Measurements from ENCODE around the gene TMTC2. TPM values are rescaled to one million over a fixed set of nuclear protein-coding genes. Genes with fewer than 3 reads are reported as not detected.

The TMTC2 gene
- total and polyA plus RNA-seq, 12 donors: 1.6 to 4.4 (median 2.7) TPM

DNA sequence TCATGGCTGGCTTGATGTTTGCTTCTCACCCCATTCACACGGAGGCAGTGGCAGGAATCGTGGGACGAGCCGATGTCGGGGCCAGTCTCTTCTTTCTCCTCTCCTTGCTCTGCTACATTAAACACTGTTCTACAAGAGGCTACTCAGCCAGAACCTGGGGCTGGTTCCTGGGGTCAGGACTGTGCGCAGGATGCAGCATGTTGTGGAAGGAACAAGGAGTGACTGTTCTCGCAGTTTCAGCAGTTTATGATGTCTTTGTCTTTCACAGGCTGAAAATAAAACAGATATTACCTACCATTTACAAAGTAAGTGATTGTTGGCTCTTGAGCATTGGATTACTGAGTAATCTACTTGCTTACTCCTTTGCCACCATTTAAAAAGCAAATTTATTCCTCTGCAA is 170.6 kb downstream of the TMTC2 start:
- TF ChIP-seq, protein P1, sequence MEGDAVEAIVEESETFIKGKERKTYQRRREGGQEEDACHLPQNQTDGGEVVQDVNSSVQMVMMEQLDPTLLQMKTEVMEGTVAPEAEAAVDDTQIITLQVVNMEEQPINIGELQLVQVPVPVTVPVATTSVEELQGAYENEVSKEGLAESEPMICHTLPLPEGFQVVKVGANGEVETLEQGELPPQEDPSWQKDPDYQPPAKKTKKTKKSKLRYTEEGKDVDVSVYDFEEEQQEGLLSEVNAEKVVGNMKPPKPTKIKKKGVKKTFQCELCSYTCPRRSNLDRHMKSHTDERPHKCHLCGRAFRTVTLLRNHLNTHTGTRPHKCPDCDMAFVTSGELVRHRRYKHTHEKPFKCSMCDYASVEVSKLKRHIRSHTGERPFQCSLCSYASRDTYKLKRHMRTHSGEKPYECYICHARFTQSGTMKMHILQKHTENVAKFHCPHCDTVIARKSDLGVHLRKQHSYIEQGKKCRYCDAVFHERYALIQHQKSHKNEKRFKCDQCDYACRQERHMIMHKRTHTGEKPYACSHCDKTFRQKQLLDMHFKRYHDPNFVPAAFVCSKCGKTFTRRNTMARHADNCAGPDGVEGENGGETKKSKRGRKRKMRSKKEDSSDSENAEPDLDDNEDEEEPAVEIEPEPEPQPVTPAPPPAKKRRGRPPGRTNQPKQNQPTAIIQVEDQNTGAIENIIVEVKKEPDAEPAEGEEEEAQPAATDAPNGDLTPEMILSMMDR (IDR thresholded peaks at IDR 0.05): no peak
- no peak for TF ChIP-seq POLR2A (IDR thresholded peaks at IDR 0.05)
- Histone ChIP-seq H3K27ac (no peak overlapping the region), H3K36me3 (replicated peaks in 1 of 2) (no peaks in the 10 kb centered on the region), H3K4me1 (replicated peaks in 1 of 2) (no peaks in the 10 kb centered on the region), H3K27me3 (no peaks in the 10 kb centered on the region), H3K4me3 (no peak overlapping the region), H3K9me3 (replicated peaks in 1 of 3) (no peaks in the 10 kb centered on the region)
- WGBS, 4 donors: 72 to 92% (median 86%) methylated on average over 7 of the region's 7 CpGs
- intact Hi-C loops (cut with DNase I): no loop called here
- no peak for DNase-seq

DNA sequence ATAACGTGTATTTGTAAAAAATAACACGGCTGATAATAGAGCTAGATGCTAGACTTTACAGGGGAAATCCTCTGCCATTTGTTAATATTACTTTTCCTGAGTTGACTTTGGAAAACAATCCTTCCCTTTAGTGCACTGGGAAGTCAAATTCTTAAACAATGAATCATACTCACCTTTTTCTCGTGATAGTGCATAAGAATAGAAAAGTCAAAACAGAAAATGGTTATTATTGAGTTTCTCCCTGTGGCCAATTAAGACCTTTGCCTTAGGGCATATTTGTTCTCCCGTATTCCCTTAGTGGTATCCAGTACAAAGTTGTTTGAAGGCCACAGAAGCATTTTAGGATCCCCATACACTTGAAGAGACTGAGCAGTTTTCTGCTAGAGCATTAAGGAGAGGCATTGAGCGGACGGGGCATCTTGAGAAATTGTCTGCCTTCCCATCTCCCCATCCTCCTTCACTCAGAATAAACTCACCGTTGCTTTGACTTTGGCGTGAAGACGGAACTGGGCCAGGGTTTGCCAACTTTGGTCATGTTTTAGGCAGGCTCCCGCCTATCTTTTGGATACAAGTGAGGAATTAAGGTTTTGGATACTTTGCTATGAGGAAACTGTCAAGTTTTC is 171.3 kb downstream of the TMTC2 start:
- no peak for DNase-seq
- 79 to 84% (median 81%) methylated on average over 10 of the region's 10 CpGs for whole genome bisulfite sequencing, 4 donors
- Histone ChIP-seq H3K4me3 (no peak overlapping the region), H3K4me1 (replicated peaks in 1 of 2) (no peaks in the 10 kb centered on the region), H3K36me3 (replicated peaks in 1 of 2) (no peaks in the 10 kb centered on the region), H3K27ac (no peak overlapping the region), H3K27me3 (no peaks in the 10 kb centered on the region), H3K9me3 (replicated peaks in 1 of 3) (no peaks in the 10 kb centered on the region)
- TF ChIP-seq POLR2A (IDR thresholded peaks at IDR 0.05): no peak
- TF ChIP-seq, protein P1 (IDR thresholded peaks at IDR 0.05): no peak
- intact Hi-C loops (cut with DNase I): no loop called here

DNA sequence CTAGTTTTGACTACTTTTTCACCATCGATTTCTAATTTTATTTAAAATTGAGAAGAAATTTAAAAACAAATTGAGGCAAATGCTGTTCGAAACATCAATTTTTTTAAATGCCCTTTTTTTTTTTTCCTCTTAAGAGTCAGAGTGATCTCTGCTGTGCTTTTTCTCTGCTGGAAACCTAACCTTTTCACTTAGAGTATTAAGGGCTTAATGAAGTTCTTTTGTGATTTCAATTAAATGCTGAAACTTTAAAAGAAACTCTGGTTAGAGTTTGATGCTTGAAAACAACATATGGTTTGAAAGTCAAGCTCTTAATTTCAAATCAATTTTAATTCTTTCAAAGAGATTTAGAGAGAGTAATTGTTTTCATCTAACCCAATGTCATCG is 171.8 kb downstream of the TMTC2 start:
- no peaks in the 10 kb centered on the region for H3K36me3 ChIP-seq (replicated peaks in 1 of 2)
- intact Hi-C loops (cut with DNase I): no loop called here
- DNase-seq: no peak
- H3K27ac ChIP-seq: no peak overlapping the region
- 88 to 91% (median 90%) methylated on average over 3 of the region's 3 CpGs for WGBS, 4 donors
- no peaks in the 10 kb centered on the region for H3K9me3 ChIP-seq (replicated peaks in 1 of 3)
- TF ChIP-seq, protein P1 (IDR thresholded peaks at IDR 0.05): no peak
- no peak for TF ChIP-seq POLR2A (IDR thresholded peaks at IDR 0.05)
- H3K4me3 ChIP-seq: no peak overlapping the region
- no peaks in the 10 kb centered on the region for H3K4me1 ChIP-seq (replicated peaks in 1 of 2)
- no peaks in the 10 kb centered on the region for H3K27me3 ChIP-seq

DNA sequence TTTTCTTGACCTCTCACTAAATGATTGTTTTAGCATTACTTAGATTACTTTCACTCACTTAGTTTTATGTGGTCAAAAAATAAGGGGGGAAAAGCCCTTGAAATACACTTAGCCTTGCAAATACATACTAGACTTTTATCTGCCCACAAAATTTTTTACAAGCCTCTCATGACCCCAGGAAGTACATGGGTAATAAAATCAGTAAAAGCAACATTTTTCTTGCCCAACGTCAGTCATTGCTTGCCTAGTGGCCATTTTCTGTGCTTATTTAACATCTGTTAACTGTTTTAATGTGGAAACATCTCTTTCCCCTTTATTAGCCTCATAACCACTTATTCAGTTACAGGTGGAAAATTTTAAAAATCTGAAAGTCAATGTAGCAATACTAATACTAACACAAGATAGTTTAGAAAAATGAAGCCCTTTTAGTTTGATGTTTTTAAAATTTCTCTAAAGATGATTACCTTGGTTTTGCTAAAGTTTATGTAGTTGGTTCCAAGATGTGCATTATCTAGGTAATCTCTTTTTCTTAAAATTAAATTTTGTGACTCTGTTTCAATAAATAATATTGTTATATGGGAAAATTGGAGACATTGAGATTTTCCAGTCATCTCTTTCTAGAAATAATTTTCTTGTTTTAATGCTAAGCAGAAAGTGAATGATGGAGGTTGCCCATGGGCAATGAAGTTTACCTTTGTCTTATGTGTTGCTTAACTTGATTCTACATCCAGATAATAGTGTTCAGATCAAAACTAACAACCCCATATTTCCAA is 175.5 kb downstream of the TMTC2 start:
- no peak for DNase-seq
- no peaks in the 10 kb centered on the region for H3K4me1 ChIP-seq (replicated peaks in 1 of 2)

More for the DNA sequence above, 175.5 kb downstream of the TMTC2 start:
- no peaks in the 10 kb centered on the region for H3K27me3 ChIP-seq
- H3K36me3 ChIP-seq (replicated peaks in 1 of 2): no peaks in the 10 kb centered on the region
- H3K4me3 ChIP-seq: no peak overlapping the region
- intact Hi-C loops (cut with DNase I): no loop called here
- no peak overlapping the region for H3K27ac ChIP-seq
- H3K9me3 ChIP-seq (replicated peaks in 1 of 3): no peaks in the 10 kb centered on the region
- 33 to 41% (median 39%) methylated on average over 1 of the region's 1 CpG for WGBS, 4 donors
- TF ChIP-seq, protein P1 (IDR thresholded peaks at IDR 0.05): no peak
- no peak for TF ChIP-seq POLR2A (IDR thresholded peaks at IDR 0.05)

Data from adrenal gland (tissue), 12 donors.